Omental fat pad (tissue), 4 donors: ENCODE data around the gene FOXI1. TPM values are rescaled to one million over a fixed set of nuclear protein-coding genes. Genes with fewer than 3 reads are reported as not detected.
"Not testable (repeated sequence)": the region's sequence is repeated elsewhere in the genome, so short reads cannot be mapped to it uniquely, and the experiment has no call there.

ENCODE experiments used
- ATAC-seq: fragments of 150-250 bp; one replicate; pipeline ENCODE4 v1.9.1; 2016; ENCODE audit warnings: mild to moderate bottlenecking, moderate library complexity; ENCODE audit not compliant: low FRiP score
- DNase-seq: peaks from one replicate; pipeline ENCODE4 v3.0.0-alpha.2; 2019; ENCODE audit warnings: low spot score
- total RNA-seq, 4 donors: library from RNA; depleted of rRNA; stranded (reverse); fragments of >200 nt; gene quantifications; one replicate each; pipeline ENCODE4 v1.1.0, GENCODE V29; 2016
- TF ChIP-seq, protein P1 (sequence below), 3 donors: fragments of 450-650 bp; IDR thresholded peaks; one replicate each; pipeline ENCODE4 v1.5.1; 2016 to 2017; ENCODE audit warnings: antibody characterized with exemption in 3 of 3, mild to moderate bottlenecking in 3 of 3, moderate library complexity in 2 of 3

Gene FOXI1
- total RNA-seq, 4 donors from 2014 or later, result not detected

DNA sequence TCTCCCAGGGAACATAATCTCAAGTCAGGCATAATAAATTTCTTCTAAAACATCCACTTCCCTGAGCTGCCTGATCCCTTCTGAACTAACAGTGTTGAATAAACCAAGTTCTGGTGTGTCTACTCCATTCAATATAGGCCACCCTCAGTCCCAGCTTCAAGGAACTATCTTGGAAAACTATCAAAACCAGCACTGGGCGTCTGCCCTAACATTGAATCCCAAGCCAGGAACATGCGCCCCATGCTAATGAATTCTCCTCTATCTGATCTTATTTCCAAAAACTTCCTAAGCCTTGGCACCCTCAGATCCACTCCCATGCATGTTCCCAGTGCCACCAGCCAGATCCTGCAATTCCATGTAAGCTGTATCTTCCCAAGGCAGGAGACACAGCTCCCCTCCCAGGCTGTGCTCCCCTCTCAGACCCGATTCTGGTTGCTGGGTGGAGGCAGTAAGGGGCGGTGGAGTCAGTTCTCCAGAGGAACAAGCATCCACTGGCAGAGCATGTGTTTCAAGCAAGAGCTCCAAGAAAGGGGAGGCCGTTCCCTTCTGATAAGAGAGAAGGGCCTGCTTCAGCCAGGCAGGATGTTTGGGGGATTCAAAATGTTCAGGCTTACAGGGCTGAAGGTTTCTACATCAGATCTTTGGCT is 13.1 kb upstream of the FOXI1 start:
- DNase-seq (no peak), ATAC-seq (no peak)
- TF ChIP-seq, protein P1, sequence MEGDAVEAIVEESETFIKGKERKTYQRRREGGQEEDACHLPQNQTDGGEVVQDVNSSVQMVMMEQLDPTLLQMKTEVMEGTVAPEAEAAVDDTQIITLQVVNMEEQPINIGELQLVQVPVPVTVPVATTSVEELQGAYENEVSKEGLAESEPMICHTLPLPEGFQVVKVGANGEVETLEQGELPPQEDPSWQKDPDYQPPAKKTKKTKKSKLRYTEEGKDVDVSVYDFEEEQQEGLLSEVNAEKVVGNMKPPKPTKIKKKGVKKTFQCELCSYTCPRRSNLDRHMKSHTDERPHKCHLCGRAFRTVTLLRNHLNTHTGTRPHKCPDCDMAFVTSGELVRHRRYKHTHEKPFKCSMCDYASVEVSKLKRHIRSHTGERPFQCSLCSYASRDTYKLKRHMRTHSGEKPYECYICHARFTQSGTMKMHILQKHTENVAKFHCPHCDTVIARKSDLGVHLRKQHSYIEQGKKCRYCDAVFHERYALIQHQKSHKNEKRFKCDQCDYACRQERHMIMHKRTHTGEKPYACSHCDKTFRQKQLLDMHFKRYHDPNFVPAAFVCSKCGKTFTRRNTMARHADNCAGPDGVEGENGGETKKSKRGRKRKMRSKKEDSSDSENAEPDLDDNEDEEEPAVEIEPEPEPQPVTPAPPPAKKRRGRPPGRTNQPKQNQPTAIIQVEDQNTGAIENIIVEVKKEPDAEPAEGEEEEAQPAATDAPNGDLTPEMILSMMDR (IDR thresholded peaks at IDR 0.05), result no peak

DNA sequence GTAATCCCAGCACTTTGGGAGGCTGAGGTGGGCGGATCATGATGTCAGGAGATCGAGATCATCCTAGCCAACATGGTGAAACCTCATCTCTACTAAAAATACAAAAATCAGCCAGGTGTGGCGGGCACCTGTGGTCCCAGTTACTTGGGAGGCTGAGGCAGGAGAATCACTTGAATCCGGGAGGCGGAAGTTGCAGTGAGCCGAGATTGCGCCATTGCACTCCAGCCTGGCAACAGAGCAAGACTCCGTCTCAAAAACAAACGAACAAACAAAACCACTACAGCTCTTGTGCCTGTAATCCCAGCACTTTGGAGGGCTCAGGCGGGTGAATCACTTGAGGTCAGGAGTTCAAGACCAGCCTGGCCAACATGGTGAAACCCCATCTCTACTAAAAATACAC is 11.4 kb upstream of the FOXI1 start:
- not testable (repeated sequence) for DNase-seq, ATAC-seq

- no peak for DNase-seq
- TF ChIP-seq, protein P1 (IDR thresholded peaks at IDR 0.05), result no peak
Measured at GRCh38 chr5:170095646-170096045, 10.1 kb upstream of the FOXI1 start.

GRCh38 chr5:170097934-170098333 is 7.8 kb upstream of the FOXI1 start:
- TF ChIP-seq, protein P1 (IDR thresholded peaks at IDR 0.05), result no peak
- DNase-seq (no peak), ATAC-seq (no peak)

More at GRCh38 chr5:170095646-170096045, 10.1 kb upstream of the FOXI1 start:
- no peak for ATAC-seq

DNA sequence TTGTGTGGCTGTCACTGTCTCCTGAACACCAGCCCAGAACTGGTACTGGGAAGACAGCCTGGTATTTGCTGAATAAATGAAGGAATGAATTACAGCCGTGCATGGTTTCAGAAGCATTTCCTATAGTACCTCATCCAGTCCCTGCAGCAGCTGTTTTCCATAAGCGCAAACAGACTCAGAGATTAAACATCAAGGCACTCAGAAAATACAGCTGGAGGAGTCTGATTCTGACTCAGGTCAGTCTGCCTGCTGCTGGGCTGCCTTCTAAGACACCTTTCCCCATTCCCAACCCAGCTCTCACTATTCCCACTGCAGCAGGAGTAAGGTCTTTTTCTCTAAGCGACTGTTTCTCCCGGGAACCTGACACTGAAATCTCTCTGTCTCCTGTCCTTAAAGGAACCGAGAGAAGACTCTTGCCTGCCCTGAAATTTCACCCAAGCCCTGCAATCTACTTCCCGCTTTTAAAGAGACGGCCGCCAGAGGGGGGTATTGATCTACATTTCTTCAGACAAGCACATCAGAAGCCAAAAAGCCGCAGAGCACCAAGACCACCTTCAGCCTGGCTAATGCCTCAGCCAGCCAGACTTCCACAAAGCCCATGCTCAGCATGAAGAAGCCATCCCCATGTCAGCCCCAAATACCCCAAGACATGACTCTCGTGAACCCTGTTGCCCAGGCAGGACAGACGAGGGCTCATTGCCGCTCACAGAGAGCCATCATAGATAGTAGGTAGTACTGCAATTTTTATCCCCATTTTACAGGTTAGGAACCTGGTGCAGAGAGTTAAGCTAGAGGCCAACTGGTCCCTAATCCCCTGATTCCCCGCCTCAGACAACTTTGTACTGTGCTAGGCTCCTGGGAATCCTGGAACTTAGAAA is 5.4 kb upstream of the FOXI1 start:
- TF ChIP-seq, protein P1 (IDR thresholded peaks at IDR 0.05), result peak in 1 of 3 donors; percentile 40
- ATAC-seq, result no peak
- DNase-seq, result peak; percentile 79

DNA sequence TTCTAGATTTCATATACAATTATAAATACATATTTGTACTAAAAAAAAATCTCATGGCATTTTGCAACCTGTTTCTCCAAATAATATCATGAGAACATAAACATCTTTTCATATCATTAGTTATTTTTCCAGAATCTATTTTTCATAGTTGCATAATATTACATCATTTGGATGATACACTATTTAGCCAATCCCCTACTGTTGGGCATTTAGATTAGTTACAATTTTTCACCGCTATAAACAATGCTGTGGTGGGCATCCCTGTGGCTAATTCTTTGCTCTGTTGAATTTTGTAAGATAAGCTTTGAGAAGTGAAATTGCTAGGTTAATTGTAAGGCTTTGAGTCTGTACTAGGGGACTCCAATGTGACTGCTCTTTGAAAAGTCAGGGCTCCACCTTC is 2.2 kb upstream of the FOXI1 start:
- TF ChIP-seq, protein P1 (IDR thresholded peaks at IDR 0.05), result no peak
- DNase-seq (no peak), ATAC-seq (no peak)

- DNase-seq (no peak), ATAC-seq (no peak)
- TF ChIP-seq, protein P1 (IDR thresholded peaks at IDR 0.05), result no peak
Measured at GRCh38 chr5:170104299-170104698, 1.4 kb upstream of the FOXI1 start.
